Thoracic aorta (tissue), 2 donors: ENCODE results near the gene ZDHHC4. TPM values are rescaled to one million over a fixed set of nuclear protein-coding genes. Genes with fewer than 3 reads are reported as not detected.

Experiments
- ATAC-seq: fragments of 150-250 bp; one replicate; pipeline ENCODE4 v1.8.0; 2017; ENCODE audit warnings: low read depth; ENCODE audit not compliant: insufficient number of reproducible peaks, low FRiP score
- DNase-seq: peaks from one replicate; pipeline ENCODE4 v3.0.0-alpha.2; 2020; ENCODE audit warnings: low spot score
- H3K27ac ChIP-seq, 2 donors: fragments of 200-600 bp; sonication (generic); 1 replicate in 1 of 2; 2 replicates in 1 of 2; pipeline ENCODE4 v1.5.1; 2016; ENCODE audit warnings: mild to moderate bottlenecking in 2 of 2, moderate library complexity in 2 of 2
- H3K27me3 ChIP-seq: fragments of 200-600 bp; sonication (generic); replicated peaks from 2 replicates; pipeline ENCODE4 v1.6.0; 2016; ENCODE audit warnings: mild to moderate bottlenecking; ENCODE audit not compliant: insufficient read depth
- H3K36me3 ChIP-seq: fragments of 200-600 bp; sonication (generic); one replicate; pipeline ENCODE4 v1.5.1; 2016
- H3K4me1 ChIP-seq, 2 donors: fragments of 200-600 bp; sonication (generic); 1 replicate in 1 of 2; 2 replicates in 1 of 2; pipeline versions ENCODE4 v1.5.1 to v1.6.0; 2016; ENCODE audit warnings: low read depth in 2 of 2, mild to moderate bottlenecking in 1 of 2; ENCODE audit not compliant: control insufficient read depth in 1 of 2
- H3K4me3 ChIP-seq: fragments of 200-600 bp; sonication (generic); 2 replicates; pipeline ENCODE4 v1.5.1; 2016; ENCODE audit warnings: mild to moderate bottlenecking
- H3K9me3 ChIP-seq: fragments of 200-600 bp; sonication (generic); 2 replicates; pipeline ENCODE4 v1.5.1; 2016
- CTCF ChIP-seq: fragments of 200-600 bp; sonication (generic); IDR thresholded peaks from one replicate; pipeline ENCODE4 v1.5.1; 2019; ENCODE audit warnings: antibody characterized with exemption
- total RNA-seq, 2 donors: library from RNA; depleted of rRNA; stranded (reverse); fragments of >200 nt; gene quantifications; one replicate each; pipeline versions ENCODE4 v1.1.0 to v1.2.3, GENCODE V29; 2016

Gene ZDHHC4
- total RNA-seq, 2 donors from 2014 or later: 35.3 to 101 TPM

- H3K4me3 ChIP-seq: no peak overlapping the region
- no peak overlapping the region for H3K27ac ChIP-seq
- no peaks in the 10 kb centered on the region for H3K4me1 ChIP-seq
- DNase-seq (no peak), ATAC-seq (no peak)
- H3K27me3 ChIP-seq: no peaks in the 10 kb centered on the region
- TF ChIP-seq CTCF: no peak
- no peaks in the 10 kb centered on the region for H3K9me3 ChIP-seq
- H3K36me3 ChIP-seq: peaks cover 22% of the 10 kb centered on the region
Observed at GRCh38 chr7:6608081-6608480, 30.8 kb downstream of the ZDHHC4 start.

GRCh38 chr7:6608794-6609193 lies 31.5 kb downstream of the ZDHHC4 start:
- Histone ChIP-seq H3K27me3 (no peaks in the 10 kb centered on the region), H3K9me3 (no peaks in the 10 kb centered on the region), H3K27ac (no peak overlapping the region), H3K4me3 (no peak overlapping the region), H3K36me3 (peaks cover 21% of the 10 kb centered on the region), H3K4me1 (no peaks in the 10 kb centered on the region)
- TF ChIP-seq CTCF: no peak
- ATAC-seq (no peak), DNase-seq (no peak)

GRCh38 chr7:6612819-6613218 lies 35.6 kb downstream of the ZDHHC4 start:
- ATAC-seq: no peak
- no peaks in the 10 kb centered on the region for H3K27me3 ChIP-seq
- no peak overlapping the region for H3K4me3 ChIP-seq
- TF ChIP-seq CTCF: no peak
- peaks cover 8% of the 10 kb centered on the region for H3K36me3 ChIP-seq
- H3K27ac ChIP-seq: no peak overlapping the region
- peaks cover 4 to 20% of the 10 kb centered on the region in 2 donors for H3K4me1 ChIP-seq
- DNase-seq: no peak
- H3K9me3 ChIP-seq: no peaks in the 10 kb centered on the region

- H3K27ac ChIP-seq: no peak overlapping the region
- DNase-seq (no peak), ATAC-seq (no peak)
- H3K4me1 ChIP-seq: peaks cover 4 to 20% of the 10 kb centered on the region in 2 donors
- no peaks in the 10 kb centered on the region for H3K9me3 ChIP-seq
- peaks cover 4% of the 10 kb centered on the region for H3K36me3 ChIP-seq
- no peak for TF ChIP-seq CTCF
- H3K27me3 ChIP-seq: no peaks in the 10 kb centered on the region
- no peak overlapping the region for H3K4me3 ChIP-seq
Observed at GRCh38 chr7:6613706-6614105, 36.5 kb downstream of the ZDHHC4 start.

GRCh38 chr7:6614953-6615722 lies 37.9 kb downstream of the ZDHHC4 start, which contains the start of gene ZNF853:
ZNF853 (plus strand) TSS chr7:6615610; CDS start chr7:6616175, 565 bp downstream.
- H3K27ac ChIP-seq: peak within 1 kb of the TSS in 1 of 2 donors; percentile 27
- peaks cover 4 to 20% of the 10 kb centered on the region in 2 donors for H3K4me1 ChIP-seq
- H3K36me3 ChIP-seq: no peaks in the 10 kb centered on the region
- H3K27me3 ChIP-seq: no peaks in the 10 kb centered on the region
- no peaks in the 10 kb centered on the region for H3K9me3 ChIP-seq
- H3K4me3 ChIP-seq: peak within 1 kb of the TSS; percentile 78
- ATAC-seq (no peak), DNase-seq (no peak)
- no peak for TF ChIP-seq CTCF
